CD4-positive, alpha-beta T cell treated with Interleukin-17A for 4 hours (primary cell): Measurements from ENCODE around the gene BLACAT1.

Experiments
- DNase-seq: peaks from one replicate; pipeline ENCODE4 v3.0.0-alpha.2; 2020; ENCODE audit warnings: mixed read lengths

BLACAT1 gene

DNA sequence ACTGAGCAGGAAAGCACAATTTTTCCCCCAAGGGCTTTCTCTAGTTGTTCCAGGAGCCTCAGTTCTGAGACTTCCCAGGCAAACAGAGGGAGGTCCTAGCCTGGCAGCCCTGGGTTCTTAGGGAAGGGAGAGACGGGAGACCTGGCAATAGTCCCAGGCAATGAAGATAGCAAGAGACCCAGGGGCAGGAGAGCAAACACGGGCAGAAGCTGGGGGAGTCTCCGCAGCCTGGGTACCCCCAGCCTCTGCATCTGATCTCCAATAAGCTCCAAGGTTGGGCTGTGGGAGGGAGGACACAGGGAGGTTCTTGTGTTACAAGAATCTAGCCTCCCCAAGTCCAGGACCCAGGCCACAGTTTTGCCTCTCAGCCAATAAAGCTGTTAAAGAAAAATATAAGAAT lies 2.4 kb downstream of the BLACAT1 start:
- no peak for DNase-seq

DNA sequence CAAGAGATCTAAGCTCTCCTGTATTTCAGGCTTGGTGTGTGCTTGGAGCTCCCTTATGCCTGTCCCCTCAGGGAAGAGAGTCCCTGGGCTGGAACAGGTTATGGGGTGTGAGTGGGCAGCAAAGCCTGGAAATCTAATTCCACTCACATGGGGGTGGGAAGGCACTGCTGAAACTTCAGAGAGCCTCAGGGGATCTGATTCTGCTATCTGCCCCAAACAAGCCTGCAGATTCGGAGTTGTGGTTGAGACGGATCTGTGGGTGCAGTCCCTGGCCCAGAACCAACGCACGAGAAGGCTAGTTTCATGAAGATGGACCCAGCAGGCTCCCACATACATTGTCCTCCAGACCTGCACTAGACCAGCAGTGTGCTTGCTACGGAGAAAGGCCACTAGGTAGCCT lies 2.9 kb downstream of the BLACAT1 start:
- no peak for DNase-seq

DNA sequence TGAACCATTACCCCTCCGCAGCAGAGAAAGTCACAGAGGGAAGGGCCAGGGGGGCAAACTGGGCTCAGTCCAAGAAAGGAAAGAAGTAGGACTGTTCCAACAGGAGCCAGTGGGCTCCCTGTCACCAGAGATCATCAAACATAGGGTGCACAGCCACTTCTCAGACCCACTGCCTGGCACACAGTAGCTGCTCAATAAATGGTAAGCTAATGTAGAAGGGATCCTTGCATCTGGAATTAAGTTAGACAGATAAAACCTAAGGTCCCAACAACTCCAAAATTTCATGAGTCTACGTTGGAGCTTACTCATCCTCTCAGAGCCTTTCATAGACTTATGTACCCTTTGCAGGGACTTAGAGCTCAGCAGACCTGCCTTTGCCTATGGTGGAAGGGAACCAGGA lies 3.5 kb downstream of the BLACAT1 start:
- no peak for DNase-seq

DNA sequence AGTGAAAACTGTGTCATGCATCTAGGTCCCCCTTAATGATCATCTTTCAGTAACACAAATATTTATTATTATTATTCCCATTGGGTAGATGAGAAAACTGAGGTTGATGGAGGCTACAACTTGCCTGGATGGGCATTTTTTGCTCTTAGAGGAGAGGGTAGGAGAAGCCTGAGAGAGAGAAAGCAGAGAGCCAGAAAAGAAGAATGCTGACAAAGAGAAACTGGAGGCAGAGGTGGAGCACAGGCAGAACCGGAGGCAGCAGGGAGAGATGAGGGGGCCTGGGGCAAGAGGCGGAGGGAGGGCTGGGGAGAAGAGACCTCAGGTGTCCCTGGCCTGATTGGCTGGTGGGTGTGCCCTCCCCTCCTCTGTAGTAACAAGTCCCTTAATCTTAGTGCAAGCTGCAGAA lies 4.1 kb downstream of the BLACAT1 start:
- no peak for DNase-seq

DNA sequence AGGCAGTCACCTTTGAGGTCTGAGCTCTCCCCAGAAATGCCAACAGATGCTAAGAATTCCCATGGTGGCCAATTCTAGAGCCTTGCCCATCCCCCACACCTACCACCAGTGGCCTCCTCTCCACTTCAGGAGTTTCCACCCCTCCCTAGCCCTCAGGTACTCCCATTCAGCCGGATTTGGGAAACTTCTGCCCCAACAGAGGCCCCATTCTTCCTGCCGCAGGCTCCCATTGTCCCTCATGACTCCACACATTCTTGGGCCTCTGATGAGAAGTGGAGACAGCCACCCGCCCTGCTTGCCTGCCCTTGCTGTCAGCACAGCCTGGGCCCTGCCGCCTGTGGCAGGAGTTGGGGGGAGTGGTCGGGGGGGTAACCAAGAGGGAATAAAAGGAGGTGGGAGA lies 4.6 kb downstream of the BLACAT1 start:
- DNase-seq, result no peak

DNA sequence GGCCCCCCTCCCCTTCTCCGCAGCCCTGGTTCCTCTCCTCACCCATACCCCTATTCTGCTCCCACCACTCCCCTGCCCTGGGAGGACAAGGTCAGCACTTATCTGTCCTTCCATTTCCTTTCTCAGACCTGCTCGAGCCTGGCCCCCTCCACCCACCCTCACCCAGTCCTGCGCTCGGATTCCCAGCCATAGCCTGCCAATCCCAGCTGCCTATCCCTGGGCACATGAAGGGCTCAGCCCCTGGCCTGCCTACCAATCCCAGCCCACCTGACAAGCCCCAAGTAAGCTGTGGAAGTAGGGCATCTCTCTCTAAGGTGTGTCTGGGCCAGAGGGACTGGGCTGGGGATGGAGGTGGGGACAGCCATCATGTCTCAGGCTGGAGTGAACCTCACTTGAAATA lies 5.4 kb downstream of the BLACAT1 start:
- DNase-seq, result no peak

DNA sequence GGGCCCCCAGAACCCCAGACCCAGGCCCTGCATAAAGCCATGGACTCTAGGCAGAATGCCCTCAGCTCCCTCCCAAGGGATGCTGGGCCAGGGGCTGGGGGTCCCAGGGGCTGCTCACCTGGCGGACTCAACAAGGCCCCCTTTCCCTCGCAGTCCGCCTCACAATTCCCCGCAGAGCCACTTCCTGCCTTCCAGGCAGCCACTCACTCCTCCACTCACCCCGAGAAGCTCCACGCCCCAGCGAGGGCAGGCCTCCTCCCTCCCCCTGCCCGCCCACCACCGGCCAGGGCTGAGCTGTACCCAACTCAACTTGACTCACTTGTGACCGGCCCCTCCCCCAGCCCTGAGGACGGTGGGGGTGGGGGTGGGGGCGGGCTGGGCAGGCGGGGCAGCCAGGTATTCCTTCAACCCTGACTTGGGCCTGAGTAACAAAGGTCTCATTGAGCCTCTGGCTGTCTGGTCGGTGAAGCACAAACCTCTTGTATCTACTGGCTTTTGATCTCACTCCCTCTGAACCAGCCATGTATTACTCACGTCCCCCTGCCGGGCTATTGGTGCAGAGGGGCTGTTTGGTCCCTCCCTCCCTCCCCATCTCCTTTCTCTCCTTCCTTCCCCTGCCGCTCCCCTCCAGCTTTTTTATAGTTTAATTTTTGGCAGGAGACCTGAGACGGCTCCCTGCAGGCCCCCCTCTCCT lies 5.9 kb downstream of the BLACAT1 start:
- peak; percentile 15 for DNase-seq

DNA sequence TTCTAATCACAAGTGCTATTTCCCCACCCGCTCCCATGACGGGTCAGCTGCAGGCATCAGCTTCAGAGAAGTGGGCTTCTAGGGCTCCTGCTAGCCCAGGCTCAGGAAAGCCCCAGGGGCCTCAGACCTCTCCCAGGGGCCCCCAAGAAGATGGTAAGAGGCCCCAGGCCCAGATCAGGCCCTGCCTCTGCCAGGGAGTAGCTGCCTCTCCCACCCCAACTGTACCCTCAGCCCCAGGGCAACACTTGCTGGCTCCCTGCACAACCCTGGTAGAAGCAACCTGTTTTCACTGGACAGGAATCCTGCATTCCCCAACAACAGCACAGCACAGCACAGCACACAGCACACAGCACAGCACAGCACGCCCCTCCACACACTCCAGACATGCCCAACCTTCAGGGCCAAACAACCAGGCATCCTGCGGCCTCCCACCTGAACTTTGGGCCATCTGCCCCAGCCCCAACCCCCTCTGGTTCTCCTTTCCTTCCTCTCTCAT lies 6.5 kb downstream of the BLACAT1 start:
- DNase-seq, result no peak

DNA sequence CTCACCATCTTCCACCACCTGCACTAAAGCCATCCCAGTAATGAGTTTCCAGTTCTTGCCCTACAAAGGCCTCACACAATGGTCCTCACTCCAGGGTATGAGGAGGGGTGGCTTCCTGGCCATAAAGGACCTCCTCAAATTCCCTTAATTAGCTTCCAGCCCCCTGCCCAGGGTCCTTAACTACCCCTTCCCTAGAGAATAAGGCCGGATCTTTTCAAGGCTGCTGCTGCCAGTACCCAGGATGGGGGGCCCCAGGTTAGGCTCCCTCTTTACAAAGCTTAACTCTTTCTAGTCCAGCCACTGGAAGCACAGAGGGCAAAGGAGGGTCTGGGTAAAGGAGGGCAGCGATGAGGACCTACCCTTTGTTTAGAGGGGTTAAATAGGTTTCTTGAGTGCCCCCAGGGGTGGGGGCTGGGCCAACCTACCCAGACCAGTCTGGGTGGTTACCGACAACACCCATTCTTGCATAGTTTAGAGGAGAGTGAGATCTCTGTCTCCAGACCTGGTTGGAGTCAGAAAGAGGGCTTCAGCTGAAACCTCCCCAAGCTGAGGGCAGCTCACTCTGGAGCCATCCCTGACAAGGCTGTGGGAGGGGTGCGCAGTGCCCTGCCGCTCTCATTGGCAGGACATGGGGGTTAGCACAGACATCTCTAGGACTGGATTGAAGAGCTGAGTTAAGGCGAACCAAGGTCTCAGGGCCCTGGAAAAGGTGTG lies 7.1 kb downstream of the BLACAT1 start:
- no peak for DNase-seq

DNA sequence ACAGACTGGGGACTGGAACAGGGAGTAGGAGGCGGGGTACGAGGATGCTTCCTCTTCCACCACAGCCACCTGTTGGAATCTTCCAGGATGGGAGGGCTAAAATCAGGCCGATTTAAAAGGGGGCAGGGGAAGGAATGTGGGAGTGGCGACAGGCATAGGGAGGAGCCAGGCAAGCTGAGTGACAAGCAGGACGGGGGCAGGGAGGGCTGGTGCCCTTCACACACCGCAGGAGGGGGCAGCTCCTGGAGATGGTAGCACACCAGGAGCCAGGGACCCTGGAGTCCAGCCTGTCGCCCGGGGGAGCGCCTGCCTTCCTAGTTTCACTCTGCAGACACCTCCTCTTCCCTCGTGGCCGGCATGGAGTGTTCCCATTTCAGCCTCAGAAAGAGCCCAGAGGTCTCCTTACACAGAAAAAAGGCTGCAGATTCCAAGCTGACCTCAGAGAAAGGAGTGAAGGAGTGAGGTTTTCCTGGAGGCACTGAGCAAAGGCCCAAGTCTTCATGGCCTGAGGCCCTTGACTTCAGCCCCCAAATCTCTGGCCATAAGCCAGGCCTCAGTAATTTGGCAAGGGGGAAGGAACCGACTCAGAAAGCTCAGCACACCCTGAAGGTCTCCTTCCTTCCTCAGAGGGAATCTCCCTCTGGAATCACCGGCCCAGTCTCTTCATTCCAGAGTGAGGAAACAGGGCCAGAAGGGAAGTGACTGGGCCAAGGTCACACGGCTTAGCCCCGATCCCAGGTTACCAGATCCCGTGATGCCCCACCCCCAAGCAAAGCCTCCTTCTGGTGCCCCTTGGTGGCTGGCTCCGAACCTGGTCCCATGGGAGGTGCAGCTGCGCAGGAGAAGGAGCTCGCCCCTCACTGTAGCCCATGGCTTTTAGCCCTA lies 8.1 kb downstream of the BLACAT1 start:
- no peak for DNase-seq

DNA sequence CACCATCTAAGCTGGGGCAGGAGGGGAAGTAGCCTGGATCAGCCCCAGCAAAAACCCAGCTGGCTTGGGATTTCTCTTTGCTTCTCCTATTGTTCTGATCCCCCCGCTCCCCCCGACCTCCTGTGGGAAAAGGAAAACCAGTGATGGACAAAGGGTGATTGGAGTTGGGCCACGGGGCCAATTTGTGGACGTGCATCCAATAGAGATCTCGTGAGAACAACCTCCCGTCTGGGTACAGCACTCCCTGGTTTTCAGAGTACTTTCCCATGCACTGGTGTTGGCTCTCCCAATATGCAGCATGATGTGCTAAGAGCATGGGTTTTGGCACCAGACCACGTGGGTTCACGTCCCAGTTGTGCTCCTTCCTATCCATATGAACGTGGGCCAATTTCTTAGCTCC lies 9.0 kb downstream of the BLACAT1 start:
- DNase-seq, result no peak

DNA sequence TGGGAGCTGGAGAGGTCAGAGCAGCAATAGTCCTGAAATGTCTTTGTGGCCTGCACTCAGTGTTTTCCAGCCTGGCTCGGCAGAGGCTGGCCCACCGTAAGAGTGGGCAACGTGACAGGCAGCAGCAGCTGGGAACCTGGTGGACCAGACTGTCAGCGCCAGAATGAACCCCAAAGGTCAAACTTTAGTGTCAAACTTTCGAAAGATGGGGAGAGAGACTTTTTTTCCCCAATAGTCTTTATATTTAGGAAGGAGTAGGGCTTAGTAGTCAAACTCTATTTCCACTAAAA lies 10.3 kb downstream of the BLACAT1 start:
- DNase-seq, result no peak

DNA sequence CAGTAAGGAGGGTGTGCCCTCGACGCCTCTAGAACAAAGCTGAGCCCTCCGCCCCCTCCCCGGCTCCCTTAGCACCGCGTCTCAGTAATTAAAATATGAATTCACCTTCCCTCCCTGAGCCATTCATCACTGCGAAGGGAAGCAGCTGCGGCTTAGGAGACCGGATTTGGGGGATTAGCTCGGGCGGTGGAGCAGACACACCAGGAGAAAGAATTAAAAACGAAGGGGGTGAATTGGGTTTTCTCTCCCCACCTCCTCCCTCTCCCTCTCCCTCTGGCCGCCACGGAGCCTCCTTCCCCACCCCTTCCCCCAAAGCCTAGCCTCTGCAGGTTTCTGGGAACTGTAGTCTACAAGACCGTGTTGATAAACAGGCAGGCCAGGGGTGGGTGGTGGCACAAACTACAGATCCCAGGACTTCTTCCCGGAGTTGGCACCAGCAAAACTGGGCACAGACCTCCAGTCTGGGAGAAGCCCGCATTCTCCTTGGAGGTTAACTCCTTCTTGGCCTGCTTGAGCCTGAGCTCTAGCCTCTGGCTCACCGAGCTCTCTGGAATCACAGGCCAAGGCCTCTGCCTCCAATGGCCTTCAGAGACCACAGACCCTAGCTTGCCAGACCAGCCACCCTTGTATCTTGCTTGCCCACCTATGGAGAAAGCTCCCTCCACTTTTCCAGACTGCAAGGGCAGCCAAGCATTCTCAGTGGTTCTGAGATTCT lies 10.8 kb downstream of the BLACAT1 start:
- no peak for DNase-seq

DNA sequence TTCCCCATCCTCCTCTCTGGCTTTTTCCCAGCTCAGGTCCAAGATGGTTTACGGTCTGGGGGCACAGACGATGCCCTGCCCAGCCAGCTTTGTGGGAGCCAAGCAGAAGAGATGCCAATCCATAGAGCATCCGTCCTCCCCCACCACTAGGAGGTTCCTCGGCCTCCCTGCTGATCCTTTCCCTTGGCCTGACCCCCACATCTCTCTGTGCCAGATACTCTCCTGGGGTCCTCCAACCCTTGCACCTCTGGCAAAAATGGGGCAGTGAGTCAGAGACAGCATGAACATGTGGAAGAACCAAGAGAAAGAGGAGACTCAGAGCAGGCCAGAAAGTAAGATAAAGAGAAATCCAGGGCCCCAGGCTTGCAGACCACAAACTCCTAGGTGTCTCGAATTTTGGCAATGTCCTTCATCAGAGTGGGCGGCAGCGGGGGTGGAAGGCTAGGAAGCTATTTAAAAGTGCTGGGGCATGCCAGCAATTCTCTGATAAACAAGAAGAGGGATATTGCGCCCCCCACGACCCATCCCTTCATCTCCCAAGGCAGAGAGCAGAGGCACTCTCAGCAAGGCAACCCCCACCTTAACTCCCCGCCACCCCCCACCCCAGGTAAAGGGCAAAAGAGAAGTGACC lies 11.4 kb downstream of the BLACAT1 start:
- no peak for DNase-seq

DNA sequence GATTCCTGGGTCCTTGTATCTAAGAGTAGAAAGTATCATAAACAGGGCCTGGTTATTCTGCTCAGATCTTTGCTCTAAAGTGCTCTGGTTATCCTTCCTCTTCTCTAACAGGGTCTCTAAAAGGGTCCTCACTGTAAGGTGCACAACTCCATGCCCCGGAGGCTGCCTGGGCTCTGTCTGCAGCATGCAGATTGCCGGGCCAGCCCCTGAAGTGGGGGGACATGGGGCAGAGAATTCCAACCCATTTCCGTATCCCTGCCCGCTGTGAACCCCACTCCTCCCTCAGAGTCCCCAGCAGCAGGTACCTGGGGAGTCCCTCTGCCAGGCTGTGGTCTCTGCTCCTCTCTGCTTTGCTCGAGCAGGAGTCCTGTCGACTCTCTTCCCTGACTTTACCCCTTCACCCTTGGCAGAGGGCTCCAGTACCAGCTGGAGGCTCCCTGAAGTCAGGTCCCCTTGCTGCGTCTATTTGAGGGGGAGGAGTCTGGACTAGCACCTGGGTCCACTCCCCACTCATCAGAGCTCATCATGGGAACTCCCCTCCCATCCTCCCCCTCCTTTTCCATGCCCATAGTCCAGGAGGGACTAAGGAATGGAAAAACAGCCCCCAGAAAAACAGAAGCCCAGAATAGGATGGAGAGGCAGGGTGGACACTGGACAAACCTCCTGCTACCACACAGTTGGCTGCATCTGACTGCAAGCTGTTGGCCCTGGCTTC lies 12.1 kb downstream of the BLACAT1 start:
- no peak for DNase-seq

DNA sequence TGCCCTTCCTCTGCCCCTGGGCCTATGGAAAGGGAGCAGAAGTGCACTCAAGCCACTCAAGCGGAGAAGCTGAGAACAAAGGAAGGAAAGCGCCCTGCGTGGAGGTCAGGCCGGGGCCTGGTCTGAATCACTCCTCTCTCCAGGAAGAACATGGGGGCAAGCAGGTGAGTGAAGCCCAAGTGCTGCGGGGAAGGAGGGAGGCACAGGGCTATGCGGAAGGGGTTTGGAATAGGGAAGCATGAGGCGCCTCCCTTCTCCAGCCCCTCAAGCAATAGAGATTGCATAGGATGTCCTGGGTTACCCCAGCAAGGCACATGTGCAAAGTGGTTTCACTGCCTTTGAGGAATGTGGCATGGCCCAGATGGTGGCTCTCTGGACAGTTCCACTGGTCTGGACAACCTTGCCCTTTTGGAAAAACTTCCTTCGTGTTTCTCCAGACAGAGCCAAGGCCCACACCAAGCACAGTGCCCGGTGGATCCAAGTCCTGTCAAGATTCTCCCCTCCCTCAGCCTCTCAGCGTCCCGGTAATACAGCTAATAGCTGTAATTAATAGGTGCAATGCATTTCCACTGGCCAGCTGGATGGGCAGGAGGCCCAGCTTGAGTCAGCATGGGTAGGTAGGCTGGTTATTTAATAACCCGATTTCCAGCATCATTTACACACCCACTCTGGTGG lies 13.7 kb downstream of the BLACAT1 start:
- DNase-seq, result no peak

DNA sequence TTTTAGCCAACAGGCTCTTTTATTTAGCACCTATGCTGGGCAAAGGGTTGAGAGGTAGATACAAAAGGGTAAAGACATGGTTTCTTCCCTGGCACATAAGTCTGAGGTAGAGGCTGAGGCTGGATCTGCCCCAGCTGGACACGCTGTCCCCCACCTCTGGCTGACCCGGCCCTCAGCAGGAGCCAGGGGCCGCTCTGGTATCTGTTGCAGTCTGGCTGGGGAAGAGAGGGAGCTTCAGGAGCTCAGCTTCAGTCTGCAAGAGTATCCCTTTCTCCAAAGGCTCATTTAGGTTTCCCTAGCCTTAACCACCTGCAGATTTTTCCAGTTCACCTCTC lies 14.2 kb downstream of the BLACAT1 start:
- no peak for DNase-seq

DNA sequence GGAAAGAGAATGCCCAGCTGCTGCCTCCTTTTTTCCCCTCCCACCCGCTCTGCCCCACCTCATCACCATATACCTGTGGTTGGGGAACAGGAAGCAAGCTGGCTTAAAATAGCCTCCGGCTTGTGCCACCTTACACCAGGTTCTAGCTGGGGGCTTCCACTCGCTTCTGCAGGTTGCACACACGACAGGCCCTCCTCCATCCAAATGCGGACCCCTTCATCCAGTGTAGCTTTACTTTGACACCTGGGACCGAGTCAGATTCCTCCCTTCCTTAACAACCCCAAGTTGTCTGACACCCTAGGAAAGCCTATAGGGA lies 14.6 kb downstream of the BLACAT1 start:
- DNase-seq, result no peak

DNA sequence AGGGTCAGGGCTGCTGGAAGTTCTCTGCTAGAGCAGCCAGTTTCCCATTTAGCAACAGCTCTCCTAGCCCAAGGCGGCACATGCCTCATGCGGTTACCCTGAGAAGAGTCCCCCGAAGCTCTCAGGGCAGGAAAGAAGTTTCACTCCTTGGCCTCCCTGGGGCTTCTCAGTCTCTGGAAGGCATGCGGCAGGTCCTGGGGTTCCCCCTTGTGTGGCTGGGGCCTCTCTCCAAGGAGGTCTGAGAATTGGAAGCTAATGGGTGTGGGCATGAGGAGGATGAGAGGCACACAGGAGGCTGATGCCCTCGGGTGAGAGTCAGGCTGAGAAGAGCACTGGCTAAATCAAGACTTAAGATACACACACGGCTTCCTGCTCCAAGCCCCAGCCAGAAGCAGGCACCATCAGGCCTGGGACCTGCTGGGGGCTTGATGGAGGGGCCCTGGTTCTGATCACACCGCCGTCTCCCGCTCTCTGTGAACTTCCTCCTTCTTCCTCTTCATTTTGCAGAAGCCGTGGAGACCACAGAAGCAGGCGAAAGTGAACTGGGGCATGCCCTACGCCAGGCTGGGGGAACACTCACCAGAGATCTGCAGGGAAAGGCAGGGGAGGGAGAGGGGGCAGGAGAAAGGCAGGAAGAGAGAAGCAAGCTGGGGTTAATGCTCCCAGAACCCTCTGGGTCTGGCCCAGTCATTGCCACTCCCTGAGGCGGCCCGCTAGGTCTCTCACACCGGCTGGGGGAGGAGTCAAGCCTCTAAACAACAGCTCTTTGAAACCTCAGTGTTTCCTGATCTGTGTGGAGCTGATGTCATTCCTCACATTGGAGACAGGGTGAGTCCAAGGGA lies 15.1 kb downstream of the BLACAT1 start:
- DNase-seq, result peak; percentile 84

DNA sequence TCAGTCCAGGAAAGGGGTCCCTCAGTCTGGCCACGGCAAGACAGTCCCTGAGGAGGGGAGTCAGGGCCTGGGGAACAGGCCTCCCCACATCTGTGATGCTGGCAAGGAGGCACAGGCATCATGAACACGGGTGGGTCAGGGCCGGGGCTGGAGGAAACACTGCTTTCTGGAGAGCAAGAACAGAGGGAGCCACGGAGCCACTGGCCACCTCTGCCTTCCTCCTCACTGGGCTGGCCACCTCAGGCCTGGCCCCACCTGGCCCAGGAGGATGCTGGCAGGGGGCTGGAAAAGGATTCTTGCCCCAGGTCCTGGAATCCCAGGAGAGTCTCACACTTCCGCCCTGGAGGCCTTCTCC lies 15.7 kb downstream of the BLACAT1 start:
- DNase-seq, result no peak
